Measurements from ENCODE around the gene CCDC6. TPM values are rescaled to one million over a fixed set of nuclear protein-coding genes. Genes with fewer than 3 reads are reported as not detected.

CCDC6 gene
- total RNA-seq, 1 experiment from 2014 or later = 37.6 TPM

GRCh38 chr10:59908808-59909143 lies 2.4 kb upstream of the CCDC6 start:
- Histone ChIP-seq H3K36me3 (ENCODE audit: low read depth, low read length) (no peaks in the 10 kb centered on the region), H3K4me2 (ENCODE audit: low read length) (peak overlapping the region; percentile 84), H3K9me3 (ENCODE audit: low read length) (peaks cover 3% of the 10 kb centered on the region; the same call in 1 of the 2 replicates), H2AFZ (ENCODE audit: low read length) (peak overlapping the region; percentile 70), H3K9me2 (replicated peaks; ENCODE audit: low read length) (no peaks in the 10 kb centered on the region), H3K4me1 (ENCODE audit: insufficient read depth, low read length) (peaks cover 36% of the 10 kb centered on the region), H3K27me3 (ENCODE audit: low read length) (no peaks in the 10 kb centered on the region), H3K27ac (ENCODE audit: low read length) (peak overlapping the region; percentile 70), H3K9ac (ENCODE audit: low read length) (peak overlapping the region; percentile 82; the same call in 1 of the 2 replicates), H3K79me2 (ENCODE audit: low read length) (peaks cover 25% of the 10 kb centered on the region), H4K20me1 (ENCODE audit: low read length) (peaks cover 16% of the 10 kb centered on the region), H3F3A (ENCODE audit: low read length, unreplicated experiment) (peaks cover 12% of the 10 kb centered on the region), H3K4me3 (ENCODE audit: low read length) (peak overlapping the region; percentile 93)
- CTCF ChIA-PET = interaction anchor here (1.0 kb wide), 1 partner anchor 40 kb away, joined by 3 read pairs; no protein-coding TSS in a partner anchor
- no peak for ATAC-seq
- intact Hi-C loops (cut with micrococcal nuclease) = loop anchor here (1.0 to 5.0 kb wide), 4 partner anchors 57 to 196 kb away; no protein-coding TSS in a partner anchor
- no peak for DNase-seq
- POLR2A ChIA-PET (ENCODE audit: unreplicated experiment) = interaction anchor here (0.6 to 1.6 kb wide), 3 partner anchors 23 to 97 kb away, joined by 3 to 5 read pairs (median 3); no protein-coding TSS in a partner anchor
- TF ChIP-seq EZH2phosphoT487 (IDR thresholded peaks at IDR 0.05; ENCODE audit: borderline replicate concordance, low read length) (no peak), EZH2 (IDR thresholded peaks at IDR 0.05; ENCODE audit: low read length, unreplicated experiment) (no peak)
- TF ChIP-seq, protein P1, sequence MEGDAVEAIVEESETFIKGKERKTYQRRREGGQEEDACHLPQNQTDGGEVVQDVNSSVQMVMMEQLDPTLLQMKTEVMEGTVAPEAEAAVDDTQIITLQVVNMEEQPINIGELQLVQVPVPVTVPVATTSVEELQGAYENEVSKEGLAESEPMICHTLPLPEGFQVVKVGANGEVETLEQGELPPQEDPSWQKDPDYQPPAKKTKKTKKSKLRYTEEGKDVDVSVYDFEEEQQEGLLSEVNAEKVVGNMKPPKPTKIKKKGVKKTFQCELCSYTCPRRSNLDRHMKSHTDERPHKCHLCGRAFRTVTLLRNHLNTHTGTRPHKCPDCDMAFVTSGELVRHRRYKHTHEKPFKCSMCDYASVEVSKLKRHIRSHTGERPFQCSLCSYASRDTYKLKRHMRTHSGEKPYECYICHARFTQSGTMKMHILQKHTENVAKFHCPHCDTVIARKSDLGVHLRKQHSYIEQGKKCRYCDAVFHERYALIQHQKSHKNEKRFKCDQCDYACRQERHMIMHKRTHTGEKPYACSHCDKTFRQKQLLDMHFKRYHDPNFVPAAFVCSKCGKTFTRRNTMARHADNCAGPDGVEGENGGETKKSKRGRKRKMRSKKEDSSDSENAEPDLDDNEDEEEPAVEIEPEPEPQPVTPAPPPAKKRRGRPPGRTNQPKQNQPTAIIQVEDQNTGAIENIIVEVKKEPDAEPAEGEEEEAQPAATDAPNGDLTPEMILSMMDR (conservative IDR thresholded peaks at IDR 0.05; ENCODE audit: low read depth, low read length) = no peak
- BruUV-seq (replicated peaks) = no TSS peak

- H3K27me3 ChIP-seq (ENCODE audit: low read length) = no peaks in the 10 kb centered on the region
- CTCF ChIA-PET = interaction anchor here (0.7 to 1.0 kb wide), 2 partner anchors 41 to 282 kb away, joined by 3 read pairs; no protein-coding TSS in a partner anchor
- H4K20me1 ChIP-seq (ENCODE audit: low read length) = peaks cover 19% of the 10 kb centered on the region
- no peaks in the 10 kb centered on the region for H3K36me3 ChIP-seq (ENCODE audit: low read depth, low read length)
- H3K4me2 ChIP-seq (ENCODE audit: low read length) = peak overlapping the region; percentile 84
- peak overlapping the region; percentile 70 for H2AFZ ChIP-seq (ENCODE audit: low read length)
- peaks cover 12% of the 10 kb centered on the region for H3F3A ChIP-seq (ENCODE audit: low read length, unreplicated experiment)
- peak overlapping the region; percentile 70 for H3K27ac ChIP-seq (ENCODE audit: low read length)
- intact Hi-C loops (cut with micrococcal nuclease) = loop anchor here (1.0 to 5.0 kb wide), 6 partner anchors 43 to 196 kb away; no protein-coding TSS in a partner anchor
- peaks cover 31% of the 10 kb centered on the region for H3K79me2 ChIP-seq (ENCODE audit: low read length)
- POLR2A ChIA-PET (ENCODE audit: unreplicated experiment) = interaction anchor here (0.6 to 1.6 kb wide), 3 partner anchors 22 to 98 kb away, joined by 3 to 5 read pairs (median 3); no protein-coding TSS in a partner anchor
- H3K9me2 ChIP-seq (replicated peaks; ENCODE audit: low read length) = no peaks in the 10 kb centered on the region
- peak overlapping the region; percentile 93 for H3K4me3 ChIP-seq (ENCODE audit: low read length)
- H3K9me3 ChIP-seq (ENCODE audit: low read length) = no peaks in the 10 kb centered on the region
- H3K9ac ChIP-seq (ENCODE audit: low read length) = peak overlapping the region; percentile 82
- DNase-seq = peak; percentile 92
- peaks cover 40% of the 10 kb centered on the region for H3K4me1 ChIP-seq (ENCODE audit: insufficient read depth, low read length)
- TF ChIP-seq, protein P1 (conservative IDR thresholded peaks at IDR 0.05; ENCODE audit: low read depth, low read length) = no peak
- TF ChIP-seq EZH2 (IDR thresholded peaks at IDR 0.05; ENCODE audit: low read length, unreplicated experiment) (no peak), EZH2phosphoT487 (IDR thresholded peaks at IDR 0.05; ENCODE audit: borderline replicate concordance, low read length) (no peak)
- TSS peak; percentile 31 for BruUV-seq (replicated peaks)
- peak; percentile 44 for ATAC-seq
These were observed 1.8 kb upstream of the CCDC6 start for GRCh38 chr10:59907918-59908807.
